HK-2 (cell line): ENCODE results near the gene SLC27A3.
"Not testable (repeated sequence)": the region's sequence is repeated elsewhere in the genome, so short reads cannot be mapped to it uniquely, and the experiment has no call there.

Source experiments
- DNase-seq: peaks from one replicate; pipeline ENCODE4 v3.0.0-alpha.2; 2018; ENCODE audit not compliant: unreplicated experiment

SLC27A3 gene

GRCh38 chr1:153760440-153760839, 14.8 kb upstream of the SLC27A3 start:
- DNase-seq: no peak

DNA sequence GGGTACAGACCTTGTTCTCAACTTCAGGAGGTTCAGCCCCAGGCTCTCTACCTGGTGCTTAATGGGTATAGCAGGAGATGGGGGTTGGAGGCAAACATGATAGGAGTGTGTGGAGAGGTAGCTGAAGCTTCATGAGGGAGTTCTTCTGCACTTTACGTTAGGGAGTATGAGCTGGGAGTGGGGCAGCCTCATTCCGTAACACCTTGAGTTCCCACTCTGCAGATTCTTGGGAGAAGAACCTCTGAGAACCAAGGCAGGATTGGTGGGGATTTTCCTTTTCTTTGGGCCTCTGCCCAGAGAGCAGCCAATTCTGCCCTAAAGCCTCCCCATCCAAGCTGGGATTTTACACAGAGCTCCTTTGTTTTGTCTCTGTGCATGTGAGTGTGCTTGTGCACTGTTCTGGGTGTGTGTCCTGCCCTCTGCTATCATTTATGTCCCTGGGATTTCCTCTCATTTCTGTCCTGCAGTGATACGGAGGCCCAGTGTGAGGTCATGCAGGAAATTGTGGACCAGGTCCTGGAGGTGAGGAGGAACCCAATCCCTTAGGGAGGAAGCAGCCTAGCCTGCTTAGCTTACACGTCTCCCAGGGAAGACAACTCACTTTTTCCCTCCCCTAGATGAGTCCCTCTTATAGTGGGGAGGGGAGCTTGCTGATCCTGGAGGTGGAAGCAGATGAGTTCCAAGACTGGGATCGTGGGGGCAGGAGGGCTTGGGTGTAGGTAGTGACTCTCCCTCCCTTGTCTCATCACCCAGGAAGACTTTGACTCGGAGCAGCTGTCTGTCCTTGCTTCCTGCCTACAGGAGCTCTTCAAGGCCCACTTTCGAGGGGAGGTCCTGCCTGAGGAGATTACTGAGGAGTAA, 11.6 kb upstream of the SLC27A3 start:
- DNase-seq: no peak

DNA sequence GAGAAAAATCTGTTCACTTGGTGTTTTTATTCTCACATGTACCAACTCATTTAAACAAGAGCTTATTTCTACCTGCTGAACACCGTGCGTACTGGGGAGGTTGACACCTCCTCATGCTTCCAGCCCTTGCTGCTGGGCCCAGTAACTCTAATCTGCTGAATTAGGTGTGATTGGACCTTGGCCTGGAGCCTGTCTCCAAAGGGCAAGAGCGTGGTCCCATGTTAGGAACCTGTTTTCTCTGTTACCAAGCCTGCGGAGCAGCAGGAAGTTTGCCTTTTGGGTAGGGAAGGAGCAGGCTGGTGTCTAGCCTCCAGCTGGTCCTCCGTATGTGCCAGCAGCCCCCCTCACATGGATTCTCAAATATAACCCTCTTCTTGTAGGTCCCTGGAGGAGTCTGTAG, 10.9 kb upstream of the SLC27A3 start:
- no peak for DNase-seq

DNA sequence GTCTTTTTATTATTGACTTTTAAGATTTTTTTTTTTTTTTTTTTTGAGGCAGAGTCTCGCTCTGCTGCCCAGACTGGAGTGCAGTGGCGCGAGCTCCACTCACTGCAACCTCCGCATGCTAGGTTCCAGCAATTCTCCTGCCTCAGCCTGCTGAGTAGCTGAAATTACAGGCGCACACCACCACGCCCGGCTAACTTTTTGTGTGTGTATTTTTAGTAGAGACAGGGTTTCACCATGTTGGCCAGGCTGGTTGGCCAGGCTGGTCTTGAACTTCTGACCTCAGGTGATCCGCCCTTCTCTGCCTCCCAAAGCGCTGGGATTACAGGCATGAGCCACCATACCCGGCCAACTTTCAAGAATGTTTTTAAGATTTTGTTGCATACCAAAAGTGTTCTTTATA, 8.5 kb upstream of the SLC27A3 start:
- not testable (repeated sequence) for DNase-seq

GRCh38 chr1:153767519-153767918, 7.7 kb upstream of the SLC27A3 start:
- DNase-seq: no peak

DNA sequence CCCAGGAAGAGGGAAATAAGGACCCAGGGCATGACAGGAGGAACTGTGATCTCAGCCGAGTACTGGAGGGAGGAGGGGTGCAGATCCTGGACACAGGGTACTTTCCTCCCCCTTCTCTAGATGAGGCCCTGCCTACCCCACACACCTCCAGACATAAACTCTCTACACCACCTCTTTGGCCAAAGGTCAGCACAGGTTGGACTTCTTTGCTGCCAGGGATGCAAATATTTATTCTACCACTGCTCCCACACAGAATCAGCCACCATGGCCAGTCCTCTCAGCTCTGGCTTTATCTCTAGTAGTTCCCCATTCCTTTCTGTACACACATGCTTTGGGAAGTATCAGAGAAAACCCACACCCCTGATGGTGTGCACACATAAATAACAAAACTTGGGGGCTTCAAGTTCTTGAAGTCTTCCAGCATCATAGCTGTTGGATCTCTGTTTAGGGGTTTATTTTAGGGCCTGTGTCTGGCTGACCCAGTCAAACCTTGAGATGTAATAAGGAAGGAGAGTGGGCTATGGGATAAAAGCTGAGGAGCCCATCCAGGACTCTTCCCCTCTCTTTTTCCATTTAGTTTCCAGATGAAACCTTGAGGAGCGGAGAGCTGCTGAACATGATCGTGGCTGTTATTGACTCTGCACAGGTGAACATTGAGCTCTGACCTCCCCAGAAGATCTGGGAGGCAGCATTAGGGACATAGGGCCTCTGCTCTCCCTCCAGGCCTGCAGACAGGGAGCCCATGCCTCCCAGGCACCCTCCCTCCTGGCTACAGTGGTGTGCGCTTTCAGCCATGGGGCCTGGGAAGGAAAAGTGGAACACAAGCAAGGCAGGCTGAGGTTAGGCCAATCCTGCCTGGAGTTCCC, 6.7 kb upstream of the SLC27A3 start:
- DNase-seq: no peak

GRCh38 chr1:153769221-153769620, 6.0 kb upstream of the SLC27A3 start:
- no peak for DNase-seq

- DNase-seq: no peak
These were observed 4.4 kb upstream of the SLC27A3 start for GRCh38 chr1:153770797-153771196.

- no peak for DNase-seq
These were observed 3.9 kb upstream of the SLC27A3 start for GRCh38 chr1:153771261-153771660.

DNA sequence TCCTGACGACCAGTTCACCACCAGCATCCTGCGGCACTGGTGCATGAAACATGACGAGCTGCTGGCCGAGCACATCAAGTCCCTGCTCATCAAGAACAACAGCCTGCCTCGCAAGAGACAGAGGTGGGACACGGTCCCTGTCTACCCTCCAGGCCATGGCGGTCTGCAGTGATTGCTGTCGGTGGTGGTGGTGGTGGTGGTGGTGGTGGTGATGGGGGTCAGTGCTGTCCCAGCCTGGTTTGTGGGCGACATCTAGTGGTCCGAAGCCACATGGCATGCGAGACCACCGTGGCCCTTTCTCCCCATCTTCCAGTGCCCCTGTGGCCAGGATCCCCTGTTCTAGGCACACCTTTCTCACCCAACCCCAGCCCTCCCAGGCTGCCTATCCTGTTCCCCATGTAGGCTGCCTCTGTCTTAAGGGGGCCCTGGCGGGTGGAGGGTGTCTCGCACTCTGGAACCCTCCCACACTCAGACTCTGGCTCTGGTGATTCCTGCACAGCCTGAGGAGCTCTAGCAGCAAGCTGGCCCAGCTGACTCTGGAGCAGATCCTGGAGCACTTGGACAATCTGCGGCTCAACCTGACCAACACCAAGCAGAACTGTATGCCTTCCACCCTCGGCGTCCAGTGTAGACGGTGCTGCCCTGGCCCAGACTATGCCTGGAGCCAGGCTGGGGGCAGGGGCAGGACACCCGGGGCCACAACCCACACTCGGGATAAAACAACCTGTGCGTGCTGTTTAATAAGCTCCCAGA, 3.2 kb upstream of the SLC27A3 start:
- no peak for DNase-seq

DNA sequence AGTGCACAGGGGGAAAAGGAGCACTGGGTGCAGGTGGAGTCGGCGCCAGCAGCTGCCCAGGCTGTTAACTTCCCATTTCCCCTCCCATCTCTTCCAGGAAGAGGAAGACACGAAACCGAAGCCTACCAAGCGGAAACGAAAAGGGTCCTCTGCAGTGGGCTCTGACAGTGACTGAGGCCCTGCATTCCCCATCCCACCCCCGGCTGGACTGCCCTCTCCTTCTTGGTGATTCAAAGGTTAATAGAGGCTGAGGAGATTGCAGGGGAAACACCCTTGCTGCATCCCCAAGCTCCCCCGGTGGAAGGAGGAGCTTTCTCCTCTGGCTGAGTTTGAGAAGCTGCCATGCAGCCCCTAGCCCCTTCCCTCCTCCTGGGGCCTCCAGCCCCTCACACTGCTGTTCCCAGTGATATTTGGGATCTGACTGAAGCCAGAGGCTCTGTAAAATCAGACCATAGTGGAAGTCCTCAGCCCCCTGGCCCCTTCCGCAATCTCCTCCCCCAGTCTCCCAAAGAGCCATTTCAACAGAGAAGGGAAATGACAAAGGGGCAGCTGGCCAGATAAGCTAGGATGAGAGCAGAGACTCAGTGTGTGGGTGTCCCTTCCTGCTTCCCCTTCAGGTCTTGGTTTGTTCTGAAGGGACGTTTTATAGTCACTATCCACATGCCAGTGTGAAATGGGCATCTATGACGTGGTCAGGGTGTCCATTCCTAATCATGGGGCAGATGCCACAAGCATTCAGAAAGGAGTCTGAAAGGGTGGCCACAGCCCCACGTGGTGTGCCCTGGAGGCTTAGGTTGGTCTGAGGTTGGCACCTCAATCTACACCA, 1.9 kb upstream of the SLC27A3 start:
- DNase-seq: no peak

DNA sequence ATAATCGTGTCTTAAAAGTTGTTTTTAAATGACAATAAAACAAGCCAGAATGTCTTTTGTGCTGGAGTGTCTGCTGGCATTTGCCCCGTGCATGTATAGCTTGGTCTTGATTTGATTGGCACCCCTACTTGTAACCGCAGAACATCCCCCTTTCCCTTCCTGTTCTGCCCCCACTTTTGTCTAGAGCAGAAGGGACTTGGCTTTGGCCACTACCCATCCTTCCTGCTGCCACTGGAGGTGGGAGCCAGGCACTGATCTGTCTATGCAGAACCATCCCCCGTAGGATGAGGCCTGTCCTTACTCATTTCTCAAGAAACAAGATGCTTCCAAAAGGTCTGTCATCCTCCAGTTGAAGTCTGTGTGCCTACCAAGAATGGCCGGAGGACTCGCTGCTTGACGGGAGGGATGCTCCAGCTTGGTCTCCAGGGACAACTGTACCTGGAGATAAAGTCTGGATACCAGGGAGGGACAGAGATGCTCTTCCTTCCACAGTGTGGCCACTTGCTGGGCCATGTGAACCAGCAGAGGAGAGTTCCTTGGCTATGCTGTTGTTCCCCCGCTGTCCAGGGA, 1.1 kb upstream of the SLC27A3 start:
- DNase-seq: no peak

GRCh38 chr1:153775458-153776327, 486 bp downstream of the SLC27A3 start:
- DNase-seq: no peak

DNA sequence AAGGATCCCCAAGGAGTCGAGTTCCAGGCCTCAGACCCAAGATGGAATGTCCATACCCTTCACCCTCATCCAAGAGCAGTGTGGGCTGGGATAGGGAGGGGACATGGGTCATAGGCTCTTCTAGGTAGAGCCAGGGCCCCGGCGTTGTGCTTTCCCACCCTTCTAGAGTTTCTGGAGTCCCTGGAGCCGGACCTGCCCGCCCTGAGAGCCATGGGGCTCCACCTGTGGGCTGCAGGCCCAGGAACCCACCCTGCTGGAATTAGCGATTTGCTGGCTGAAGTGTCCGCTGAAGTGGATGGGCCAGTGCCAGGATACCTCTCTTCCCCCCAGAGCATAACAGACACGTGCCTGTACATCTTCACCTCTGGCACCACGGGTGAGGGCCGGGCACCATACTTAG, 1.1 kb downstream of the SLC27A3 start:
- DNase-seq: no peak

GRCh38 chr1:153776845-153777370, 1.7 kb downstream of the SLC27A3 start:
- DNase-seq: no peak

GRCh38 chr1:153777648-153778047, 2.4 kb downstream of the SLC27A3 start:
- no peak for DNase-seq

DNA sequence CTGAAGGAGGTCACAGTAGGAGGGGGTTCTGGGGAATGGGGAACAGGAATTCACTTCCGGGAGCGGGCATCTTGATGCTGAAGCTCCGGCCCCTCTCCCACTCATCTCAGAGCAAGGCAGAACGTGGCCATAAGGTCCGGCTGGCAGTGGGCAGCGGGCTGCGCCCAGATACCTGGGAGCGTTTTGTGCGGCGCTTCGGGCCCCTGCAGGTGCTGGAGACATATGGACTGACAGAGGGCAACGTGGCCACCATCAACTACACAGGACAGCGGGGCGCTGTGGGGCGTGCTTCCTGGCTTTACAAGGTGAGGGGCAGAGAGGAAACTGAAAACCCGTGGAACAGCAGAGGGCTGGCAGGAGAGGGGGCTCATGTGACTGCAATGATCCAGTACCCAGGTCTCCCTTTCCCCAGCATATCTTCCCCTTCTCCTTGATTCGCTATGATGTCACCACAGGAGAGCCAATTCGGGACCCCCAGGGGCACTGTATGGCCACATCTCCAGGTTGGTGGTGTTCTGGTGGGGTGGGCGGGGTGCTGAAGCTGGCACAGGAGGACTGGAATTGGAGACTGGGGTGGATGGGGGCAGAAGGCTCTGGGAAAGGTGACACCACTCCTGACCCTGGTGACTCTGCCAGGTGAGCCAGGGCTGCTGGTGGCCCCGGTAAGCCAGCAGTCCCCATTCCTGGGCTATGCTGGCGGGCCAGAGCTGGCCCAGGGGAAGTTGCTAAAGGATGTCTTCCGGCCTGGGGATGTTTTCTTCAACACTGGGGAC, 3.0 kb downstream of the SLC27A3 start:
- DNase-seq: no peak

DNA sequence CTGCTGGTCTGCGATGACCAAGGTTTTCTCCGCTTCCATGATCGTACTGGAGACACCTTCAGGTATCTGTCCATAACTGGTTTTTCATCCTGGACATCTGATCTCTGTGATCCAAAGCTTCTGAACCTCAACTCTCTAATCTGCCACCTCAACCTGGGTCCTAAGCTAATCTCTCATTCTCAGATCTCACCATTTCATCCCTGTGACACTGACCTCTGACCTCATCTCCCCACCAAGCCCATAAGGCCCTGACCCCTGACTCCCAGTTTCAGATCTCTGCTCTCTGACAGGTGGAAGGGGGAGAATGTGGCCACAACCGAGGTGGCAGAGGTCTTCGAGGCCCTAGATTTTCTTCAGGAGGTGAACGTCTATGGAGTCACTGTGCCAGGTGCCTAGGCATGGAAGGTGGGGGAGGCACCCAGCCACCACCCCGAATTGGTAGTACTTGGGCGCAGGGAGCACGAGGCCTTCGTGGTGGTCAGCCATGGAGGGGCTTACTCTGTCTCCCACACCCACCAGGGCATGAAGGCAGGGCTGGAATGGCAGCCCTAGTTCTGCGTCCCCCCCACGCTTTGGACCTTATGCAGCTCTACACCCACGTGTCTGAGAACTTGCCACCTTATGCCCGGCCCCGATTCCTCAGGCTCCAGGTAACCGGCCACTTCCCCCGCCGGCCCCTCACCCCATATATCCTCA, 3.8 kb downstream of the SLC27A3 start:
- no peak for DNase-seq
